IMR-90 (cell line): ENCODE measurements around the gene PTCH1. TPM values are rescaled to one million over a fixed set of nuclear protein-coding genes. Genes with fewer than 3 reads are reported as not detected.

Experiments
- ATAC-seq: fragments of 200-7000 bp; cut with Tn5 transposase; 2 replicates; pipeline ENCODE4 v1.9.1; 2020; ENCODE audit warnings: low read depth, mild to moderate bottlenecking, moderate library complexity
- BruUV-seq: library from RNA; stranded (reverse); fragments of 400-500 nt; replicated peaks from 2 replicates; lab custom pipeline; 2021; lab: Mats Ljungman, UMichigan
- CTCF ChIA-PET: fragments of 300-600 bp; formaldehyde crosslinking; extraction: SDS; loops from one replicate; lab custom pipeline; 2021; ENCODE audit warnings: antibody characterized with exemption; lab: Yijun Ruan, JAX
- POLR2A ChIA-PET: fragments of 300-600 bp; sonication (Branson Sonifier 250); formaldehyde crosslinking; loops from one replicate; lab custom pipeline; 2022; ENCODE audit warnings: antibody characterized with exemption; ENCODE audit not compliant: unreplicated experiment; lab: Charles Lee
- DNase-seq: peaks from one replicate; pipeline ENCODE4 v3.0.0; 2013
- H2AFZ ChIP-seq: replicated peaks from 2 replicates; pipeline ENCODE3; 2013; ENCODE audit warnings: low read length, mild to moderate bottlenecking; ENCODE audit not compliant: poor library complexity
- H2AK5ac ChIP-seq: 2 replicates; pipeline ENCODE4 v1.6.1; 2013; ENCODE audit warnings: low read depth, low read length, inconsistent platforms
- H2AK9ac ChIP-seq: replicated peaks from 2 replicates; pipeline ENCODE3; 2013; ENCODE audit warnings: mild to moderate bottlenecking, low read depth, low read length, moderate library complexity; ENCODE audit not compliant: poor library complexity
- H2BK120ac ChIP-seq: 2 replicates; pipeline ENCODE4 v1.6.1; 2013; ENCODE audit warnings: low read depth, low read length, inconsistent platforms
- H2BK15ac ChIP-seq: 3 replicates; pipeline ENCODE4 v1.6.1; 2013; ENCODE audit warnings: low read depth, low read length, inconsistent platforms
- H2BK20ac ChIP-seq: 2 replicates; pipeline ENCODE4 v1.6.1; 2013; ENCODE audit warnings: low read depth, mild to moderate bottlenecking, inconsistent platforms, low read length, moderate library complexity
- H2BK5ac ChIP-seq: 2 replicates; pipeline ENCODE4 v1.6.1; 2013; ENCODE audit warnings: mild to moderate bottlenecking, low read depth, low read length, inconsistent platforms; ENCODE audit not compliant: poor library complexity, severe bottlenecking
- H3K14ac ChIP-seq: replicated peaks from 2 replicates; pipeline ENCODE4 v1.6.1; 2013; ENCODE audit warnings: low read depth, low read length, inconsistent platforms
- H3K18ac ChIP-seq: 2 replicates; pipeline ENCODE4 v1.6.1; 2013; ENCODE audit warnings: low read depth, low read length, control low read depth
- H3K23ac ChIP-seq: 2 replicates; pipeline ENCODE4 v1.6.1; 2013; ENCODE audit warnings: low read depth, low read length, inconsistent platforms
- H3K27ac ChIP-seq: 2 replicates; pipeline ENCODE4 v1.5.1; 2013; ENCODE audit warnings: mild to moderate bottlenecking, control low read depth, low read length; ENCODE audit not compliant: insufficient read depth
- H3K27me3 ChIP-seq: 2 replicates; pipeline ENCODE4 v1.6.1; 2013; ENCODE audit warnings: low read length; ENCODE audit not compliant: control insufficient read depth, insufficient read depth
- H3K36me3 ChIP-seq: 2 replicates; pipeline ENCODE4 v1.6.1; 2013; ENCODE audit warnings: low read length, mixed read lengths; ENCODE audit not compliant: control insufficient read depth, insufficient read depth
- H3K4ac ChIP-seq: 2 replicates; pipeline ENCODE4 v1.6.1; 2013; ENCODE audit warnings: low read depth, low read length, inconsistent platforms
- H3K4me1 ChIP-seq: 2 replicates; pipeline ENCODE4 v1.6.1; 2013; ENCODE audit warnings: low read length, mixed read lengths; ENCODE audit not compliant: control insufficient read depth, insufficient read depth
- H3K4me2 ChIP-seq: 2 replicates; pipeline ENCODE4 v1.6.1; 2013; ENCODE audit warnings: low read depth, mild to moderate bottlenecking, control low read depth, low read length, moderate library complexity
- H3K4me3 ChIP-seq: 2 replicates; pipeline ENCODE4 v1.5.1; 2013; ENCODE audit warnings: low read depth, mild to moderate bottlenecking, control low read depth, low read length, moderate library complexity; ENCODE audit not compliant: insufficient read depth
- H3K56ac ChIP-seq: 2 replicates; pipeline ENCODE4 v1.6.1; 2013; ENCODE audit warnings: low read length, inconsistent platforms; ENCODE audit not compliant: insufficient read depth; ENCODE audit errors: extremely low read depth
- H3K79me1 ChIP-seq, 2 experiments: 2 replicates each; pipeline ENCODE4 v1.6.1; 2013; ENCODE audit warnings: low read length in 2 of 2, inconsistent platforms in 1 of 2, low read depth in 1 of 2
- H3K9ac ChIP-seq: 2 replicates; pipeline ENCODE4 v1.6.1; 2013; ENCODE audit warnings: low read depth, low read length, control low read depth
- H3K9me1 ChIP-seq: 2 replicates; pipeline ENCODE4 v1.6.1; 2013; ENCODE audit warnings: low read length, inconsistent platforms; ENCODE audit not compliant: insufficient read depth
- H3K9me3 ChIP-seq: 2 replicates; pipeline ENCODE4 v1.6.1; 2013; ENCODE audit warnings: low read length; ENCODE audit not compliant: control insufficient read depth, insufficient read depth
- H4K20me1 ChIP-seq: 2 replicates; pipeline ENCODE4 v1.6.1; 2013; ENCODE audit warnings: low read length, inconsistent platforms; ENCODE audit not compliant: insufficient read depth
- H4K5ac ChIP-seq: 2 replicates; pipeline ENCODE4 v1.6.1; 2013; ENCODE audit warnings: mild to moderate bottlenecking, low read depth, low read length, control low read depth
- H4K8ac ChIP-seq, 2 experiments: 2 replicates each; pipeline ENCODE4 v1.6.1; 2013; ENCODE audit warnings: low read depth in 2 of 2, low read length in 2 of 2, control low read depth in 1 of 2, inconsistent platforms in 1 of 2
- H4K91ac ChIP-seq: 2 replicates; pipeline ENCODE4 v1.6.1; 2013; ENCODE audit warnings: low read depth, low read length, inconsistent platforms; ENCODE audit not compliant: insufficient read depth
- BHLHE40 ChIP-seq: fragments of 150-350 bp; IDR thresholded peaks from 2 replicates; pipeline ENCODE4 v1.6.1; 2016; ENCODE audit warnings: mild to moderate bottlenecking, low read depth, low read length
- CEBPB ChIP-seq: IDR thresholded peaks from 2 replicates; pipeline ENCODE4 v1.6.1; 2012; ENCODE audit warnings: low read depth, low read length, improper control_type of control experiment
- CTCF ChIP-seq: conservative IDR thresholded peaks from 2 replicates; pipeline ENCODE4 v1.5.1; 2012; ENCODE audit warnings: mild to moderate bottlenecking, low read depth, low read length, improper control_type of control experiment
- MAZ ChIP-seq: IDR thresholded peaks from 2 replicates; pipeline ENCODE4 v1.6.1; 2012; ENCODE audit warnings: low read depth, mild to moderate bottlenecking, low read length, improper control_type of control experiment, moderate library complexity, borderline replicate concordance
- MXI1 ChIP-seq: IDR thresholded peaks from 2 replicates; pipeline ENCODE4 v1.6.1; 2012; ENCODE audit warnings: low read depth, mild to moderate bottlenecking, low read length, moderate library complexity, borderline replicate concordance
- NFE2L2 ChIP-seq: fragments of 150-350 bp; IDR thresholded peaks from 2 replicates; pipeline ENCODE4 v1.6.1; 2016; ENCODE audit warnings: low read depth, mild to moderate bottlenecking, low read length
- POLR2A ChIP-seq: IDR thresholded peaks from 2 replicates; pipeline ENCODE4 v1.6.1; 2012; ENCODE audit warnings: mild to moderate bottlenecking, low read depth, low read length
- RAD21 ChIP-seq: IDR thresholded peaks from 2 replicates; pipeline ENCODE4 v1.6.1; 2012; ENCODE audit warnings: low read length, improper control_type of control experiment
- SMC3 ChIP-seq: fragments of 150-350 bp; IDR thresholded peaks from 2 replicates; pipeline ENCODE4 v1.6.1; 2016; ENCODE audit warnings: low read depth, mild to moderate bottlenecking, antibody characterized with exemption, low read length, moderate library complexity
- WGBS, 2 experiments: methylation state at CpG; one replicate each; pipeline versions ENCODE4 v1.1.5 to v1.1.7; 2013; ENCODE audit warnings: missing lambda C conversion rate in 2 of 2; ENCODE audit not compliant: insufficient read length in 1 of 2; ENCODE audit errors: extremely low coverage in 2 of 2; 5-methylcytosine and 5-hydroxymethylcytosine counted together
- dilution Hi-C: fragments of 300-500 bp; cut with HindIII; formaldehyde crosslinking; loops from one replicate; pipeline ENCODE4 v1.14.3; 2018; ENCODE audit warnings: low sequenced_read_pairs; ENCODE audit not compliant: unreplicated experiment
- in situ Hi-C: fragments of 300-500 bp; cut with MboI; formaldehyde crosslinking; loops from 3 replicates; pipeline ENCODE4 v1.14.3; 2019; ENCODE audit warnings: low sequenced_read_pairs, inconsistent platforms, mixed read lengths
- intact Hi-C: fragments of 100-400 bp; cut with micrococcal nuclease; formaldehyde crosslinking; loops from 2 replicates; pipeline ENCODE4 v1.10.0; 2022
- polyA plus RNA-seq, 3 experiments: library from polyadenylated mRNA; depleted of rRNA; stranded (reverse); fragments of >200 nt; gene quantifications; 2 replicates each; pipeline ENCODE4 v1.2.3, GENCODE V29; 2012; ENCODE audit warnings: low replicate concordance in 1 of 3
- total RNA-seq: library from RNA; depleted of rRNA; stranded (reverse); fragments of >200 nt; gene quantifications from 2 replicates; pipeline ENCODE4 v1.2.3, GENCODE V29; 2012

PTCH1 gene
- total and polyA plus RNA-seq, 2 of the 4 experiments (the other 2 are of a cell fraction): 4.1 to 5.0 TPM

GRCh38 chr9:95435074-95435728 is 81.6 kb downstream of the PTCH1 start:
- Histone ChIP-seq H4K5ac (no peak overlapping the region), H3K4me3 (no peak overlapping the region), H2BK20ac (no peak overlapping the region), H3K4me1 (no peaks in the 10 kb centered on the region), H4K8ac (no peak overlapping the region), H3K23ac (no peak overlapping the region), H2AK9ac (no peak overlapping the region), H3K56ac (no peak overlapping the region), H3K4ac (no peak overlapping the region), H3K79me1 (no peaks in the 10 kb centered on the region), H3K14ac (no peak overlapping the region), H3K4me2 (no peak overlapping the region), H3K9ac (no peak overlapping the region), H3K36me3 (no peaks in the 10 kb centered on the region), H3K9me3 (peaks cover 6% of the 10 kb centered on the region), H2BK120ac (no peak overlapping the region), H2BK15ac (no peak overlapping the region), H2AFZ (no peak overlapping the region), H3K9me1 (no peaks in the 10 kb centered on the region), H4K91ac (no peak overlapping the region), H2AK5ac (no peak overlapping the region), H3K18ac (no peak overlapping the region), H3K27me3 (no peaks in the 10 kb centered on the region), H4K20me1 (no peaks in the 10 kb centered on the region), H2BK5ac (no peak overlapping the region), H3K27ac (no peak overlapping the region)
- 100% methylated on average over 1 of the region's 6 CpGs; no CpG with 5 or more reads in 1 of the 2 experiments for WGBS, 2 experiments
- dilution Hi-C loops: no loop called here
- DNase-seq: no peak
- intact Hi-C loops: no loop called here
- ATAC-seq: no peak
- CTCF ChIA-PET: interaction anchor here (0.6 kb wide), 1 partner anchor 116 kb away, joined by 3 read pairs; no protein-coding TSS in a partner anchor
- TF ChIP-seq NFE2L2 (no peak), CTCF (no peak), MXI1 (no peak), MAZ (no peak), CEBPB (no peak), BHLHE40 (no peak), RAD21 (no peak), SMC3 (no peak), POLR2A (no peak)
- BruUV-seq: no TSS peak
- in situ Hi-C loops: no loop called here
- POLR2A ChIA-PET: no interaction called here
